ENCODE results near the gene HMGCS2. TPM values are rescaled to one million over a fixed set of nuclear protein-coding genes. Genes with fewer than 3 reads are reported as not detected.

The HMGCS2 gene
- total RNA-seq, 1 donor from 2014 or later = 867 TPM

- DNase-seq (ENCODE audit: low spot score) (no peak), ATAC-seq (peak; percentile 16)
Measured at GRCh38 chr1:119764220-119764619, 4.5 kb downstream of the HMGCS2 start.

DNA sequence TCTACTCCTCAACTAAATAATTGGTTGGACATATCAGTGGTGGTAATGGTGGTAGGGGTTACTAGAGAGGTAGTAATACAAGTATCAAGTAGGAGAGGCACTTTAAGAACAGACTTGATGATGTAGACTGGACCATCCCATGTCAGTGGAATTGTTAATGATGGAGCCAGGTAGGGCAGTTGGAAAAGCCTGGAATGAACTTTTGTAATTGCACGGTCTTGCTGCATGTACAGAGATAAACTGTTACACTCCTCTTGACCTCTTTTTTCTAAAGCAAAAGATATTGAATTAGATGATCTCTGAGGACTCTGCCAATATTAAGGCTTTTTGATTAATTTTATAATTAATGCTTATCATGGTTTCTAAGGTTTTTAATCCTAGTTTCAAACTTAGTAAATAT, 5.8 kb downstream of the HMGCS2 start:
- peak; percentile 15 for ATAC-seq
- no peak for DNase-seq (ENCODE audit: low spot score)

GRCh38 chr1:119762409-119762808, 6.3 kb downstream of the HMGCS2 start:
- DNase-seq (ENCODE audit: low spot score) (no peak), ATAC-seq (no peak)

- ATAC-seq (no peak), DNase-seq (ENCODE audit: low spot score) (no peak)
Measured at GRCh38 chr1:119758584-119758983, 10.1 kb downstream of the HMGCS2 start.

DNA sequence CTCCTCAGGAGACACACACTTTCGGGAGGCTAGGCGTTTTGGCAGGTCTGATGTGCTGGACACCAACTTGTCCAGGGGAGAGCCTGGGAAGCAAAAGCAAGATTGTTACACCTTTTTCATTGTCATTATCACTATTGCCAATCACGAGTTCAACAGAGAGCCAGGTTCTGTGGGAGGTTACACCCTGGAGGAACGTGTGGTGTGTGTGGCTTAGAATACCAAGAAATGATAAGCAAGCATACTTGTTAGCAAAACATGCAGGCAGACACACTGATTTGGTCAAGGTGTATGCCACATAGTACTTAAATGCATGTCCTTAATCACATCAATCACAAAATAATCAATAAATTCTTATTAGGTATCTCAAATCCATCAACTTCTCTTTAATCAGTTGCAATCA, 16.1 kb downstream of the HMGCS2 start:
- ATAC-seq (no peak), DNase-seq (ENCODE audit: low spot score) (no peak)

GRCh38 chr1:119748040-119748439, 20.7 kb downstream of the HMGCS2 start:
- DNase-seq (ENCODE audit: low spot score) (peak; percentile 35), ATAC-seq (no peak)

DNA sequence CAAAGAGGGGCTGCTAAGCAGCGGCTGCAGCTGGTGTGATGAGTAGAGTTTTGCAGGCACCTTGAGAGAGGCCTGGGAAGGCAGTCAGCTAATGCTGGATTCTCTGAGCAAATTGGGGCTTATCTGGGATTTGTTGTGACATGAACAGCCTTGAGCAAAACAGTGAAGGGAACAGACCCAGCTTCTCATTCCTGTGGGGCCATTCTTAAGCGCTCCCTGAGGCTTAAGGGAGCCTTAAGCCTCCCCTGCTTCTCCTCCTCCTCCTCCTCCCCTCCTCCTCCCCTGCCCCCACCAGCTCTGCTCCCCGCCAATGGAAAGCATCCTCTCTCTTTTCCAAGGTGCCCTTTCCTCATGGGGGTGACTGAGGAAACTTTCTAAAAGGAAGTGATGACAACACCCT, 21.3 kb downstream of the HMGCS2 start:
- no peak for ATAC-seq
- no peak for DNase-seq (ENCODE audit: low spot score)

GRCh38 chr1:119745034-119745433, 23.7 kb downstream of the HMGCS2 start:
- DNase-seq (ENCODE audit: low spot score) = no peak
- peak; percentile 3 for ATAC-seq

DNA sequence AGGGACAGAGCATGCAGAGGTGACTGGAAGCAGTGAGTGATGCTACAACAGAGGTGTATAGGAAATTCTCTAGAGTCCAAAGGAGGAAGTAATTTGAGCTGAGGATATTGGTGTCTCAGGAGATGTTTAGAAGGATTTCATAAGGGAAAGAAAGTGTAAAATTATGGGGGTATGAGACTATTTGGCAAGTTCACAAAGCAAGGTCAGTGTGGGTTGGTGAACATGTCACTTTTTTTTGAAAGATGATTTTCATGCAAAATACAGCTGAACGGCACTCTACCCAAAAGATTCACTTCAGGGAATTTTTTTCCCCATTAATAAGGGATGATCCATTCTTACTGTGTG, 24.1 kb downstream of the HMGCS2 start:
- no peak for ATAC-seq
- DNase-seq (ENCODE audit: low spot score) = no peak

GRCh38 chr1:119743776-119744597, 24.7 kb downstream of the HMGCS2 start:
- ATAC-seq (peak; percentile 71), DNase-seq (ENCODE audit: low spot score) (peak; percentile 75)

DNA sequence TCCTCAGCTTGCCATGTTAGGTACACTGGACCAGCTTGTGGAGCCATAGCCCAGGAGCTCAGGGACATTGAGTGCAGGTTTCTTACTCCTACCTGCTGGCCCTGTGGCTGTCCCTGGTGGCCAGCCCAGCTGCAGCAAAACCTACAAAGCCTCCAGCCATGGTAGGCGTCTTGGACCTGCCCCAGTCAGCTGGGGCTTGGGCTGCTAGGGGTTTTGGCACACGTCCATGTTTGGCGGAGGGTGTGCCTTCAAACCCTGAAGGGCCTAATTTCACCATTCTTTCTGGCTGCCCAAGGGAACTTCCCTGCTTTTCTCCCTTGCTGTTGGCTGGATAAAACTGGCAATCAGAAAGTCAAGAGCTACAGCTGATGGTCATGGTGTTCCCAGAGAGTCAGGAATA, 25.4 kb downstream of the HMGCS2 start:
- ATAC-seq = peak; percentile 1
- no peak for DNase-seq (ENCODE audit: low spot score)

GRCh38 chr1:119742677-119743076, 26.0 kb downstream of the HMGCS2 start:
- no peak for DNase-seq (ENCODE audit: low spot score)
- ATAC-seq = no peak

DNA sequence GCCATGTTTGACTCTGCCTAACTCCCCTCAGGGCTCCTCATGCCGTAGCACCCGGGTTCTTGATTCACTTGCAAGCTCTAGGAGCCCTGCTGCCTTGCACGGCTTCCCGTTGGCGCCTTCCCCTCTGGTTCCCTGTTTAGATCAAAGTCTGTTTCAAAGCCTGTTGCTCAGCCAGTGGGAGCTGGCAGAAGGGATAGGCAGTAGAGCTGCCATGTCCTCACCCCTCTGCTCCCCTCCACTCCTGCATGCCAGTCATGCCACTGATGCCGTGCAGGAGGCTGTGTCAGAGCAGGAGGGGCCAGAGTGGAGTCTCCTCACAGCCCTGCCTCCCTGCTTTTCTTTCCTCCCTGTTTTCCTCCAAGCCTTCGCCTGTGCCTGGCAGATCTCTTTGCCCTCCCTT, 26.5 kb downstream of the HMGCS2 start:
- peak; percentile 58 for ATAC-seq
- peak; percentile 60 for DNase-seq (ENCODE audit: low spot score)

- DNase-seq (ENCODE audit: low spot score) (peak; percentile 35), ATAC-seq (no peak)
Measured at GRCh38 chr1:119740896-119741780, 27.6 kb downstream of the HMGCS2 start.

DNA sequence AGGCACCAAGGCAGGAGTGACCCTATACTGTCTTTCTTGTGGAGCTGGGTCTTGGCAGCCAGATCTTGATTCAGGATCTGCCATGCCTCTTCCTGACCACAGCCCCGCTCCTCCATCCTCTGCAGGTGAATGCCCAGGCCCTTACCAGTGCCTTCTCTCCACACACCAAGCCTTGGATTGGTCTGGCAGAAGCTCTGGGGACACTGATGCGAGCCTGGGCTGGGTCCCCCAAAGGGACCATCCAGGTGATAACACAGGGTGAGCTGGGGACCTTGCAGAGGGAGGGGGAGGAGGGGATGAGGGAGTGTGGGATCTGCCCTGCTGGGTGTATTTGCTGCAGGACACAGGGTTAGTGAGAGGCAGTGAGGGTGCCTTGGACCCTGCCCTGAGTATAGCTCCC, 28.4 kb downstream of the HMGCS2 start:
- no peak for ATAC-seq
- no peak for DNase-seq (ENCODE audit: low spot score)

- DNase-seq (ENCODE audit: low spot score) = no peak
Measured at GRCh38 chr1:119739150-119739549, 29.6 kb downstream of the HMGCS2 start.

DNA sequence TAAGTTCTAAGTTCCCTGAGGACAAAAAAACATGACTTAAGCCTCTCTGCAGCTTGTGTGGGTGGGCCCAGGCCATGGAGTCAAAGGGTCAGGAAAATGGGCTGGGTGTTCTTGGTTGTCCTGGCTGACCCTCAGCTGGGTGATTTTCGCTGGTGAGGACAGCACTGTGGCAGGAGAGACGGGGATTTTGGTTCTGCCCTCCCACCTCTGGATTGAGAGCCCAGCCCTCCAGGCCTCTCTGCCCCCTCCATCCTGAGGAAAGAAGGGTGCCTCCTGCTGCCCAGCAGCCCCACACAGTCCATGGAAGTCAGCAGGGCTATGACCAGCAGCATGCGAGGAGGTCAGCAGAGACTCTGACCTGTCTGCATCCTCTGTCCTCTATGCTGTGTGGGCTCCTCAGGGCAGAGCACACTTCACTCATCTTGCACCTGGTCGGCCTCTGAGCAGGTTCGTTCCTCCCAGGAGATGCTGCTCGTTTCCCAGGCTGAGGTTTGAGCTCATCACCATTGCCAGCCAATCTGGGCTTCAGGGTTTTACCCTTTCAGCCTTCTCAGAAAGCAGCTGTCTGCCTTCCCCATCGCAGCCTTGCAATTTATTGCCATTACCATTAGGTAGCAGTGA, 30.5 kb downstream of the HMGCS2 start:
- ATAC-seq (no peak), DNase-seq (ENCODE audit: low spot score) (no peak)

More at GRCh38 chr1:119739150-119739549, 29.6 kb downstream of the HMGCS2 start:
- no peak for ATAC-seq

DNA sequence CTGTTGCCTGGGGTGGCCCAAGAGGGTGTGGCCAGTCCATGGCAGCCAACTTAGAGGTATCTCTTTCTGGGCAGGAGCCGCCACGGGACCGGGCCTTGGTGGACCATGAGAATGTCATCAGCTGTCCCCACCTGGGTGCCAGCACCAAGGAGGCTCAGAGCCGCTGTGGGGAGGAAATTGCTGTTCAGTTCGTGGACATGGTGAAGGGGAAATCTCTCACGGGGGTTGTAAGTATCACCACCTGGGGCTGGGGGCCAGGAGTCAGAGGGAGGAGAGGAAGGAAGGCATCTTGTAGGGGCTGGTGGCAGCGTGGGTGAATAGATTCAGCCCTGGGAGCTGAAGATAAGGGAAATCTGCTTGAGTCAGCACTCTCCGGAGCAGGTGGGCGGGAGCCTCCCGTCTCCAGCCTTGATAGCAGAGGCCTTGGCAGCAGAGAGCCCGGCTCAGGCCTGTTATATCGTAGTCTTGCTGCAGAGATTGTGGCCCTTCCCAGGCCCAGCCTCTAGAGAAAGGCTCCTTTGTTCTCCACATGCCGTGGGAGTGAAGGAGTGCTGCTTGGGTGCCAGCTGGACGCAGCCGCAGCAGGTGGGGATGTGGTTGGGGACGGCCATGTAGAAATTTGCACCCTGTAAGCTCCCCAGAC, 31.5 kb downstream of the HMGCS2 start:
- no peak for DNase-seq (ENCODE audit: low spot score)
- ATAC-seq = peak; percentile 28

- DNase-seq (ENCODE audit: low spot score) (no peak), ATAC-seq (no peak)
Measured at GRCh38 chr1:119736649-119737039, 32.1 kb downstream of the HMGCS2 start.

GRCh38 chr1:119735217-119735616, 33.5 kb downstream of the HMGCS2 start:
- DNase-seq (ENCODE audit: low spot score) = no peak
- peak; percentile 13 for ATAC-seq

DNA sequence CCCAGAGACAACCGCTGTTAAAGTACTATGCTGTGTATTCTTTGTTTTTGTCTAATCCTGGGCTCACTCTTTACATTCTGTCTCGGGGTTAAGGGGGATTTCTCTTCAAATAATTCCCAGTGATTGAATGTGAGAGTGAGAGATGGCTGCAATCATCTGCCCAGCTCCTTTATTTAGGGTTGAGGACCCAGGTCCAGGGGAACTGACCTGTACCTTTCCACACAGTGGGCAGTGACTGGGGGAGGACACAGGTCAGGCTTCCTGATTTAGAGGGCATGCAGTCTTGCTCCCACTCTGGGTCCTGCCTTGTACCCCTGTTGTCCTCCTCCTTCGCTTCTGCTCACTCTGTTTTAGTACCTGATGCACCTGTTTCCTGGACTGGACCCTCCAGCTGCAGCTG, 35.0 kb downstream of the HMGCS2 start:
- no peak for DNase-seq (ENCODE audit: low spot score)

More for the DNA sequence above, 35.0 kb downstream of the HMGCS2 start:
- ATAC-seq = no peak
